ACHN (cell line): Measurements from ENCODE around the gene PEAK3.

Experiments
- DNase-seq: peaks from one replicate; pipeline ENCODE4 v3.0.0-alpha.2; 2015
- in situ Hi-C: cut with HindIII; loops from 2 replicates; pipeline ENCODE4 v1.10.0; 2017; ENCODE audit warnings: low sequenced_read_pairs, low pct_ligation_motif_present, low pct_unique_long_range_greater_than_20kb

The PEAK3 gene

DNA sequence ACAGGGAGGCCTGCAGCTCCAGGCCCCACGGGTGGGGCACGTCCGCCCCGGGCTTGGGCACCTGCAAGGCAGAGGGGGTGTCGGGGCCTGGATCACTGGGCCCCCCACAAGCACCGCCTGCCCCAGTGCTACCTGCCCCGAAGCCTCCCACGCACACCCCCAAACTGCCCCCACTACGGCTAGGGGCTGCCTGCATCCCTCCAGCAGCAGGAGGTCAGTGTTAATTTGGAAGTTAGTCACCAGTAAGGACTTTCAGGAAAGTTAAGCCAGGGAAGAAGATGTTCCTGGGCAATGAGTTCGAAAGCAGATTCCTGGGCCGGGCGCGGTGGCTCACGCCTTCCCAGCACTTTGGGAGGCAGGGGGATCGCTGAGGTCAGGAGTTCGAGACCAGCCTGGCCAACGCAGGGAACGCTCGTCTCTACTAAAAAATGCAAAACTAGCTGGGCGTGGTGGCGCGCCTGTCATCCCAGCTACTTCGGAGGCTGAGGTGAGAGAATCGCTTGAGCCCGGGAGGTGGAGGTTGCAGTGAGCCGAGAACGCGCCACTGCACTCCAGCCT is 5.5 kb downstream of the PEAK3 start:
- in situ Hi-C loops = no loop called here
- no peak for DNase-seq

GRCh38 chr19:2275588-2276428 is 6.2 kb downstream of the PEAK3 start:
- DNase-seq = no peak
- in situ Hi-C loops = no loop called here

GRCh38 chr19:2274931-2275535 is 6.9 kb downstream of the PEAK3 start:
- peak; percentile 59 for DNase-seq
- in situ Hi-C loops = no loop called here

- DNase-seq = no peak
- in situ Hi-C loops = no loop called here
These were observed 7.7 kb downstream of the PEAK3 start for GRCh38 chr19:2274185-2274711.

DNA sequence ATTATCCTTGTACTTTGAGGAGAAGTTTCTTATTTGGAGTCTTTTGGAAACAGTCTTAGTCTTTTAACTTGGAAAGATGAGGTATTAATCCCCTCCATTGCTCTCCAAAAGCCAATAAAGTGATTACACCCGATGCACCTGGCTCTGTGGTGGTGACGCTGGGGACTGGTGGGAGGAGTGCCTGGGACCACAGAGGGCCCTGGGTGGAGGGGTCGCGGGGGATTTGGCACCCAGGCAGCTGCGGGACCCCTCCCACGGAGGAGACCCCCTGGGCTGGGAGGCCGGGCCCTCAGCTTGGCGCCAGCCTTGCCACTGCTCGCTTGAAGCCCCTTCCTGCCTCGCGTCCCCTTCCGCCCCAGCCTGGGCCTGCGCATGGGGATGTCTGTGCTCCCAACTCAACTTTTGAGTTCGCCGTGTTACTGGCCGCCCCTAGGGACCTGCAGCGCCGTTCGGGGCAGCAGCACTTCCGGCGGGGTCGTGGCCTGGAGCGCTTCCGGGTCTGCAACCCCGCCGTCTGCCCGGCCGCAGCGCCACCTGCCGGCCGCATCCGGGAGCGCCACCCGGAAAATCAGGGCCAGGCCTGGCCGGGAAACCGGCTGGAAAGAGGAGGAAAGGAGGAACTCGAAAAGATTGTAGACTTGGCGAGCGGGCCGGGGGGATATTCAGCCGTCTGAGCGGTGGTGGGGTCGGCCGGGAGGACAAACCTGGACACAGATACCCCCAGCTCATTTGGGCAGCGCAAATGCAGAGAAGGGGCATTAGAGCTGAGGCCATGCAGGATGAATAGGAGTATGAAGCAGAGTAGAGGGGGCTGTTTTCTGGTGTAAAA is 8.4 kb downstream of the PEAK3 start:
- peak; percentile 65 for DNase-seq
- in situ Hi-C loops = no loop called here

DNA sequence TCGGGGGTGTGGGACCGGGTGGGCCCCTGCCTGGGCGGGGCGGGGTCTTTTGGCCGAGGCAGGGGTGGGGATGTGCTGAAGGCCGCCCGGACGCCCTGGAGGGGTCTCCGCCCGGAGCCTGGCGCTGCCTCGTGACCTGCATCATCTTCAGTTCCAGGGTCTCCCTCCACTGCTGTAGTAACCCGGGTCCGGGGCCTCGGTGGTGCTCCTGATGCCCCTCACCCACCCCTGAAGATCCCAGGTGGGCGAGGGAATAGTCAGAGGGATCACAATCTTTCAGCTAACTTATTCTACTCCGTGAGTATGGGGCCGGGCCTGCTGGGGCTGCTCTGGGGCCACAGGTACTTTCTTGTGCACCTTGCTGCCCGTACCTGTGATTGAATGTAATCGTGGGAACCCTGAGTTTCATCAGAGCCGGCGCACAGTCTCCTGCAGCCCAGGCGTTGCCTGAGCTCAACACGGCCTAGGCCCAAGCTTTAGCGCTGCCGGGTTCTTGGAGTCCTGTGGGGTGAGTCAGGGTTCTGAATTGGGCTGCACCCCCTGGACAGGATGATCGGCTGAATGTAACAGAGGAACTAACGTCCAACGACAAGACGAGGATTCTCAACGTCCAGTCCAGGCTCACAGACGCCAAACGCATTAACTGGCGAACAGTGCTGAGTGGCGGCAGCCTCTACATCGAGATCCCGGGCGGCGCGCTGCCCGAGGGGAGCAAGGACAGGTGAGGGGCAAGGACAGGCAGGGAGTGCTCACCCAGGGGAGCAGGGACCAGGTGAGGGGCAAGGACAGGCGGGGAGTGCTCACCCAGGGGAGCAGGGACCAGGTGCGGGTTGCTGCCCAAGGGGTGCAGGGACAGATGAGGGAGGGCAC is 10.5 kb downstream of the PEAK3 start:
- in situ Hi-C loops = no loop called here
- peak; percentile 62 for DNase-seq

GRCh38 chr19:2270423-2271233 is 11.3 kb downstream of the PEAK3 start:
- in situ Hi-C loops = no loop called here
- DNase-seq = peak; percentile 71

- in situ Hi-C loops = no loop called here
- DNase-seq = no peak
These were observed 11.9 kb downstream of the PEAK3 start for GRCh38 chr19:2270157-2270422.

GRCh38 chr19:2269244-2270156 is 12.5 kb downstream of the PEAK3 start:
- peak; percentile 92 for DNase-seq
- in situ Hi-C loops = no loop called here

DNA sequence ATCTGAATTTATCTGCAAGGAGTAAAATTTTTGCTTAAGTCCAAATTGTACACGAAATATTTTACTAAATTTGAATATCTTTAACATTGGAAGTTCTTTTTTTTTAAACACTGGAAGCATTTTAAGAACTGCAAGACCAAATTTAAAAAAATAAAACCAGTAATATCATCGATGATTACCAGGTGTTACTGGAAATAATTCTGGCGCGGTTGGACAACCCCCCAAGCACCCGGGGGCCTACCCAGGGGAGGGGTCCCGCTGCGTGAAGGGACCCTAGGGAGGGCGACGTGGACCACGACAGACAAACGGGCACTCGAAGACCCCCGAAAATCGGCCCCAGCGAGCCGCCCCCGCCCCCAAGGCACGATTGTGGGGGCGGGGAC is 13.1 kb downstream of the PEAK3 start:
- in situ Hi-C loops = no loop called here
- DNase-seq = no peak

DNA sequence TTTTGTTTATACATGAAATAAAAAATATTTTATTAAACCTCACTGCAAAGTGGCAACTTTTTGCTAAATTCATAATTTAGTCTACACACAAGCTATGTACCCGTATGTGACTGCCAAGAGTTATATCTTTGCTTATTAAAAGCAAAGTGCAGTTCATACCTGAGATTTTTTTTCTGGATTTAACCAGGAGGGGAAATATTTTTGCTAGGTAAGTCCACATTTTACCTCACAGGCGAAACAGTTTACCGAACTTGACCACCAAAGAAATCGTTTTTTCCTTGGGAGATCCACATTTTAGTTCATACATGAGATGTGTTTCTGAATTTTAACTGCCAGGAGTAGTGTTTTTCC is 13.5 kb downstream of the PEAK3 start:
- no peak for DNase-seq
- in situ Hi-C loops = no loop called here

GRCh38 chr19:2266183-2266993 is 15.6 kb downstream of the PEAK3 start:
- DNase-seq = no peak
- in situ Hi-C loops = no loop called here

DNA sequence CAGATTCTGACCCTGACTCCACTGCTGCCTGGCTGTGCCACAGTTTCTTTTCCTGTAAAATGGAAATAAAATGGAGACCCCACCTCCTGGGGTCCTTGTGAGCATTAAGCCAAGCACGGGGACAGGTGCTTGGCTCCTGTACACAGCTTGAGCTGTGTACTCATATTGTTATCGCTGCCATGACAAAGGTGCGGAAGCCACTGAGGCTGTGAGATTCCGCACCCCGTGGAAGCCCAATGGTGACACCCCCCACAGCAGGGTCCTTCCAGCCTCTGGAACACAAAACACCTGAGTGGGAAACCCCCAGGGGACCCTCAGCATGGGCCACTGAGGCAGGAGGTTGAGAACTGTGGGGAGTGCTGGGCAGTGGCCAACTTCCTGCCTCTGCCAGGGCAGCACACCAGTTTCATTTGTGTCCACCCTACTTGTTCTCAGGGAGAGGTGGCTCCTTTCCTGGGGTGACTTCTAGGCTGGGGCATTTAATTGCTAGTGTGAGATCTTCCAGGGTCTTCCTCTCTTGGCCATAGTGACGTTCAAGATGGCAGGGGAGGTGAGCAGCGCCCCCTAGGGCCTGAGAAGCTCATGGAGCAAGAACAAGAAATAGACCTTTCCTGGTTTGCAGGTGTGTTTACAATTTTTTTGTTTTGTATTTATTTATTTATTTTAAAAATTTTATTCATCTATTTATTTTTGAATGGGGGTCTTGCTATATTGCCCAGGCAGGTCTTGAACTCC is 20.4 kb downstream of the PEAK3 start:
- peak; percentile 28 for DNase-seq
- in situ Hi-C loops = no loop called here

- no peak for DNase-seq
- in situ Hi-C loops = no loop called here
These were observed 21.6 kb downstream of the PEAK3 start for GRCh38 chr19:2260341-2260805.

GRCh38 chr19:2259336-2259735 is 22.6 kb downstream of the PEAK3 start:
- in situ Hi-C loops = no loop called here
- DNase-seq = no peak
